T-helper 1 cell treated with Interleukin-12 subunit alpha and Interleukin-12 subunit beta and Interleukin-4 antibody, amounts not matched to agents 30 ng/mL and 1 ng/mL, for 36 hours (primary cell): ENCODE data around the gene TMBIM6. TPM values are rescaled to one million over a fixed set of nuclear protein-coding genes. Genes with fewer than 3 reads are reported as not detected.
"Not testable (repeated sequence)": the region's sequence is repeated elsewhere in the genome, so short reads cannot be mapped to it uniquely, and the experiment has no call there.

ENCODE experiments used
- intact Hi-C: fragments of 100-400 bp; cut with micrococcal nuclease; formaldehyde crosslinking; loops from one replicate; pipeline ENCODE4 v1.15.1; 2024
- total RNA-seq: library from RNA; stranded (reverse); gene quantifications from 2 replicates; pipeline ENCODE4 v1.2.3, GENCODE V29; 2022

The TMBIM6 gene
- total RNA-seq, 1 donor from 2014 or later = 485 TPM

DNA sequence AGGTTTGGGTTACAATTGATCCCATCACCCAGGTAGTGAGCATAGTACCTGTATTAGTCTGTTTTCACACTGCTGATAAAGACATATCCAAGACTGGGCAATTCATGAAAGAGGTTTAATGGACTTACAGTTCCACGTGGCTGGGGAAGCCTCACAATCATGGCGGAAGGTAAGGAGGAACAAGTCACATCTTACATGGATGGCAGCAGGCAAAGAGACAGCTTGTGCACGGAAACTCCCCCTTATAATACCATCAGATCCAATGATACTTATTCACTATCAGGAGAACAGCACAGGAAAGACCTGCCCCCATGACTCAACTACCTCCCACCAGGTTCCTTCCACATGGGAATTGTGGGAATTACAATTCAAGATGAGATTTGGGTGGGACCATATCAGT is 20.0 kb upstream of the TMBIM6 start:
- intact Hi-C loops = not testable (repeated sequence)

GRCh38 chr12:49728446-49728845 is 12.9 kb upstream of the TMBIM6 start:
- intact Hi-C loops = no loop called here

DNA sequence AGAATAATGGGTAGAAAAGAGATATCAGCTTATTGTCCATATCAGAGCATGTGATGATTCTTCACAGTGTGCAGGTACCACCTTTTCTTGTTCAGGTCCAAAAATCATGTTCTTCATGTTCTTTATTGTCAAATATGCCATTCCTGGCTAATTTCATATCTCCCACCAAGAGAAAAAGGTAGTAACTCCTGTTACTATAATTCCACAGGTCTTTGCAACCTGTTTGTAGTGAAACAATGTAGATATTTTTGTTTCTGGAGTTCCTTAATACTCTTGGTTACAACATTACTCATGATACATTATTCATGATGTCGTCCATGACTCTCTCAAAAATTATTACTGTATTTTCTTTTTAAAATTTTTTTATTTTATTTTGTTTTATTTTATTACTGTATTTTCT is 11.3 kb upstream of the TMBIM6 start:
- intact Hi-C loops = no loop called here

- intact Hi-C loops = no loop called here
Observed at GRCh38 chr12:49730568-49731101, 10.7 kb upstream of the TMBIM6 start.

DNA sequence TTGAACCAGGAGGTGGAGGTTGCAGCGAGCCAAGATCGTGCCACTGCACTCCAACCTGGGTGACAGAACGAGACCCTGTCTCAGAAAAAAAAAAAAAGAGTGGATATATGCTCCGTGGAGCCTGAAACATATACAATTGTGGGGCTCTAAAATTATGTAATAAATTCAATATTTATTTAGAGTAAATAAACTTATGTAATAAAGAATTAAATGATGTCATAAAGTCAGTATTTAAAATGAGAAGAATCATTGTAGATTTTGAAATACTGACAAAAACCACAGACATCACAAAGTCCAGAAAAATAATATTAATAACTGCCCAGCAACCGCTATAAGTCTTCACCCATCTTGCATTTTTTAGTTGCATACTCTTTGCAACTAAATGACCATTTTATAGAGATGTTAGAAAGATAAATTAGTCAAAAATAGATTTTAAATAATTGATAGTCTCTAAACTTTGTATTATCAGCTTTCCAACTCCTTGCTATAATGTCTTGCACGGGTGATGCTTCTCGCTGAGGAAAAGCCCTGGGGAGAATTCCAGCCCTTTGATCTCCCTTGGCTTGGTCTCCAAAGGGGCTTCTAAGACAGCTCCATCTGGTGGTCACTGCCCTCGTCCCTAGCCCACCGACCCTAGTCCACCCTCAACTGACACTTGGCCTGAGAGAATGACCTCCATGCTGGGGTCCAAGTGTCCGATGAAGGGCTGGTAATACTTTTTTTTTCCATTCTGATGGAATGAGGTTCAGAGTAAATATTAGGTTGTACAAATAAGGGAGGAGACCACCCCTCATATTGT is 7.9 kb upstream of the TMBIM6 start:
- intact Hi-C loops = no loop called here

DNA sequence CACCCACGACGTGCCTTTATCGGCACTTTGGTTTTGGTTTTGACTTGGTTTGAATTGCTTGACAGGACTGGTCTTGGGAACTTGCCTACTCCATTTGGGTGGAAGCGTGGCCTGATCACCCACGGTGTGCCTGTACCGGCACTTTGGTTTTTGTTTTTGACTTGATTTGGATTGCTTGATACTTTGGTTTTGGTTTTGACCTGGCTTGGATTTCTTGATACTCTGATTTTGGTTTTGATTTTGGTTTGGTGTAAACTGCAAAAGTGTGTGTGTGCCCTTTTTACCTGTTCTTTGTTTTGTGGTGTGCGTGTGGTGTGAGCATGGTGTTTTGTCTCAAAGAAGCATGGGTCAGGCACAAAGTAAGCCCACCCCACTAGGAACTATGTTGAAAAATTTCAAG is 6.5 kb upstream of the TMBIM6 start:
- intact Hi-C loops = not testable (repeated sequence)

GRCh38 chr12:49738721-49739120 is 2.6 kb upstream of the TMBIM6 start:
- intact Hi-C loops = not testable (repeated sequence)

GRCh38 chr12:49740277-49740676 is 1.1 kb upstream of the TMBIM6 start:
- intact Hi-C loops = loop anchor here (2.0 to 10.0 kb wide), 6 partner anchors 608 to 1025 kb away; partner anchors contain the start of genes ATF1, CCNT1, LARP4 and LMBR1L

- intact Hi-C loops = loop anchor here (1.0 to 10.0 kb wide), 25 partner anchors 8 to 1027 kb away; partner anchors contain the start of genes ATF1, BCDIN3D, CCNT1 and CERS5
Observed at GRCh38 chr12:49741882-49742620, 694 bp downstream of the TMBIM6 start.

DNA sequence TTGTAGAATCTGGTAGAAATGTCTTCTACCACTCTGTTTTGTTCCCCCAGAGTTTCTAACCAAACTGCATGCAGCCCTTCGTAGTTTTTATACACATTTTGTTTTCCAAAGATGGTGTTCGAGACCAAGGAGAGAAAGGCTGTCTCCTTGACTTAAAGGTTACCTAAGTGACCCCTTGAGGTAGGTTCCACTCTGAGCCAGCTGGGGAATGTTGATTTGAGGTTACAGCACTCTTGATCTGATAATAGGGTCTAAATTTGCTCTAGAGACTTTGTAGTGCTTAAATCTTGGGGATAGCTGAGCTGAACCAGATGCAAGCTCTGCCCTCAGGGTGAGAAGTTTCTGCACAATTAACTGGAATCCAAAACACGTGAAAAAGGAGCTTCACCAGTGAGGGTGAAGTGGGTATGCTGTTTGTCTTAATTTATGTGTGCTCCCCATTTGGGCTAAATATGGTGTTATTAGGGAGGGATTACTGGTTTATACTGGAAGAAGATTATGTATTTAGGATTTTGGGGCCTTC is 3.1 kb downstream of the TMBIM6 start:
- intact Hi-C loops = loop anchor here (5.0 to 10.0 kb wide), 5 partner anchors 612 to 1030 kb away; partner anchors contain the start of genes ATF1, CCNT1, LMBR1L and PRKAG1

- intact Hi-C loops = loop anchor here (10.0 kb wide), 2 partner anchors 1016 to 1034 kb away; partner anchors contain the start of genes ATF1 and CCNT1
Observed at GRCh38 chr12:49748306-49748705, 6.9 kb downstream of the TMBIM6 start.

DNA sequence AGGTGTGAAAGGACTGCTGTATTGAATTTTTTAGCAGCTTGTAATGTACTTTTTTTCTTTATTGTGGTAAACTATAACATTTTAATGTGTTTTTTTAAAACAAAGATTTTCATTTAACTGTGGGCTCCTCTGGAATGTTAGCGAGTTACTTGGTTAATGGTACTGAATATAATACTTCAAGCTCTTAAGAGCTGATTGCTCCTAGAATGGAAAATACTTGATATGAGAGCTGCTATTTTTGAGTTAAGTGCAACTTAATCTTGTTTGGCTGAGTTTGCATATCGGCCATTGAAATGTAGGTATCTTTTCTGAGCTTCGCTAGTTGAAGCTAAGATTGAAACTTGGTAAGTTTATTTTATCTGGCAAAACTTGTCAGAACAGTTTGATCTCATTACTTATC is 7.4 kb downstream of the TMBIM6 start:
- intact Hi-C loops = loop anchor here (10.0 kb wide), 2 partner anchors 1016 to 1034 kb away; partner anchors contain the start of genes ATF1 and CCNT1

DNA sequence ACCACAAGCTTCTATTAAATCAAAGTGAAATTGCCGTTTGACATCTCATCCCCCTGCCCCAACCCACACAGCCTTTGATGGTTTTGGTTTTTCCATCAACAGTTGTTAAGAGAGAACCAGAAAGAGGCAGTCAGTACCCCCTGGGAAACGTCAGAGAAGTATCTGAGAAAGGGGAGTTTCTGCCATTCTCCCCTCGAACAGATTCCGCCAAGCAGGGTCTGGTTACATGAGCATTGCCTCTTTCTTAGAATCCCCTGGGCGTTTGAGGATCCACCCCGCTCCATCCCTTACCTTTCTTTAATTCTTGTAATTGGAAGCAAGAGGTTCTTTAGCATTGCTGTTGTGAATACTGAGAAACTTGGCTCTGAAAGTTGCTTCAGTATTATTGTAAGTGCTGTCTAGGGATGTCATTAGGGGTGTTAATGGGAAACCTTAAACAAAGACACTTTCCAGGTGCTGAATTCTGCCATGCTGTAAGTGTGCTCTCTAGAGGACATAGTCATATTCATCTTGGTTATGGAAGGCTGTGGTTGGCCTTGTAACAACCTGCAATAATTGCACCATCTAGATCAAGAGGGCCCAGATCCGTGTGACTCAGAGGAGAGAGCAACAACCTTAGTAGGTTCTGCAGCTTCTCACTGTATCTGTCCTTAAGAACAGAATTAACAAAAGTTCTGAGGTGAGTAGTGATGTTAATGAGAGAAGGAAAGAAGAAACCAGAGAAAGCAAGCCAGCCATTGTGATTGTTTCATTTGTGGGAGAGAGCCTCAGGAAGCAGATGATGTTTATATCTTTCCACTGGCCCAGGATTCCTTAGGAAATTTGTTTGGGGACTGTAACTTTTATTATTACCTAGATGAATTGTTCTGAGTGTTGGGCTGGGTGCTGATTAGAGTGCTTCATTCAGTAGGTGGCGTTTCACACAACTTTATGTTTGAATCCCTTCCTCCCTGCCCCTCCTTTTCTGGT is 9.0 kb downstream of the TMBIM6 start:
- intact Hi-C loops = loop anchor here (1.0 to 2.0 kb wide), 4 partner anchors 9 to 114 kb away; partner anchors contain the start of gene TMBIM6

GRCh38 chr12:49750996-49751393 is 9.6 kb downstream of the TMBIM6 start:
- intact Hi-C loops = loop anchor here (1.0 to 2.0 kb wide), 4 partner anchors 10 to 114 kb away; partner anchors contain the start of gene TMBIM6

GRCh38 chr12:49761677-49762467 is 20.5 kb downstream of the TMBIM6 start:
- intact Hi-C loops = loop anchor here (1.0 to 5.0 kb wide), 3 partner anchors 12 to 195 kb away; partner anchors contain the start of genes MCRS1 and TMBIM6

DNA sequence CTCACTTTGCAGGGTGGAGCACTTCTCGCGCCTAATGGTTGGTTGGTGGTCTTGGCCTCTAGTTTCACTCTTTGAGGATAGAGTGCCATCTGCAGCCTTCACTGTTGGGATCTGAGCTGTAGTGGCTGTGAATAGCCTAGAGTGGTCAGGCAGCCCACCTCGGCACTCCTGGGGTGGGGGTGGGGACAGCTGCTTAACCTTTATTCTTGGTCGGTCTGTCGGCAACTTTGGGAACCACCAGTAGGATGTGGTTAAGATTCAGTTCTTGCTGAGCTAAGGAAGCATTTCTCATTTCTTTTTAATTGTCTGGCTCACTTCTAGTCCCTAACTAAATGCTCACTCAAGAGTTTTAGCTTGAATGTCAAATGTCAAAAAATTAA is 21.1 kb downstream of the TMBIM6 start:
- intact Hi-C loops = loop anchor here (1.0 to 5.0 kb wide), 3 partner anchors 12 to 195 kb away; partner anchors contain the start of genes MCRS1 and TMBIM6

DNA sequence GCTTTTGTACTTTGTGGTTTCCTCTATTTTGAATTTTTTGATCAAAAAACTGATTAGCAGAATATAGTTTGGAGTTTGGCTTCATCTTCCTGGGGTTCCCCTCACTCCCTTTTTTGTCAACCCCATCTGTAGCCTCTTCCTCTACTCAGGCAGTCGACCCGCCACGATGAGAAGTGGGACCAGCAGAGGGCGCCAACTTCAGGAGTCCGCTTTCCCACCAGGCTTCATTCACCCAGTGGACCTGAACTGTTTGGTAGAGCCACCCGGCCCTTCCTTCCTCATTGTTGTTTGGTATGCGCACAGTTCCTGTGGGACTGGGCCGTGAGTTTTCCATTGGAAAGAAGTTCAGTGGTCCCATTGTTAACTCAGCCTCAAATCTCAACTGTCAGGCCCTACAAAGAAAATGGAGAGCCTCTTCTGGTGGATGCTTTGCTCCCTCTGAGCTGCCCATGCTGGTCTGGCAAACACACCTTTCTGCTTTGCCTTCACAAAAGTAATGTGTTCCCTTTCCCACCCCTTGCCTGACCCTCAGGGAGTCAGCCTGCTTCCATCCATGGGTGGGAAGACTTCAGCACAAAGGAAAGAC is 21.7 kb downstream of the TMBIM6 start:
- intact Hi-C loops = loop anchor here (1.0 to 5.0 kb wide), 4 partner anchors 15 to 196 kb away; partner anchors contain the start of genes BCDIN3D and MCRS1

DNA sequence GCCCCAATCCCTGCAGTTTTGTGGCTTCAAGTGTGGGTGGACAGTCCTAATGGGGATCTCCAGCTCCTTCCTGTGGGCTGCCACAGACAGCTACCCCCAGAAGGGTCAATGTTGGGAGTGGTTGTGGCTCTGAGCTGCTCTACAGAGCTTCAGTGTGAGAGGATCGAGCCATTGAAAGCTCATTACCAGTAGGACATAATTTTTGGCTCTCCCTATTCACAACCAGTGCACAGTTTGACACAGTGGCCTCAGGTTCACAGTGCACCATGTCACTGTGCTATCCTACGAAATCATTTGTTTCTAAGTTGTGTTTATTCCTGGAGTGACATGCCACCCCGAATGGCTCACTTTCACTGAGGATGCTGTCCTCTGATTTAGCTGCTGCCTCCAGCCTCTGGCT is 22.8 kb downstream of the TMBIM6 start:
- intact Hi-C loops = loop anchor here (5.0 kb wide), 1 partner anchor 197 kb away; the partner anchor contains the start of gene MCRS1

DNA sequence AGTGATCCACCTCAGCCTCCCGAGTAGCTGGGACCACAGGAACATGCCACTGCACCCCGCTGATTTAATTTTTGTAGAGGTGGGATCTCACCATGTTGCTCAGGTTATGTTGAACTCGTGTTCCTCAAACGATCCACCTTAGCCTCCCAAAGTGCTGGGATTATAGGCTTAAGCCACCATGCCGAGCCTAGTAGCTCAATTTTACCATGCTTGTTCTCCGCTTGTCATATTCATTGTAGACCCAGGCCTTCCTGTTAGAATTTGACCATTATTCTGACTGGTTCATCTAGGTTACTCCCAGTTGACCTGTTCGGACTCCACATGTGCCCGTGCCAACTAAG is 24.7 kb downstream of the TMBIM6 start:
- intact Hi-C loops = no loop called here
